Caco-2 (cell line): Measurements from ENCODE around the gene FBXO24. TPM values are rescaled to one million over a fixed set of nuclear protein-coding genes. Genes with fewer than 3 reads are reported as not detected.

Source experiments
- BruUV-seq: library from RNA; stranded (reverse); fragments of 400-500 nt; replicated peaks from 2 replicates; lab custom pipeline; 2021; lab: Mats Ljungman, UMichigan
- CTCF ChIA-PET: fragments of 300-600 bp; sonication (Branson Sonifier 250); formaldehyde crosslinking; loops from one replicate; lab custom pipeline; 2022; ENCODE audit warnings: antibody characterized with exemption; lab: Charles Lee
- POLR2A ChIA-PET: fragments of 300-600 bp; sonication (Branson Sonifier 250); formaldehyde crosslinking; loops from one replicate; lab custom pipeline; 2022; ENCODE audit warnings: antibody characterized with exemption; lab: Charles Lee
- DNase-seq, 2 experiments: peaks; one replicate each; pipeline versions ENCODE4 v3.0.0 to v3.0.0-alpha.2; 2020 to 2022
- H3K27me3 ChIP-seq: replicated peaks from 2 replicates; pipeline ENCODE4 v1.6.0; 2011; ENCODE audit warnings: low read length; ENCODE audit not compliant: control insufficient read depth, insufficient read depth
- H3K36me3 ChIP-seq: 2 replicates; pipeline ENCODE4 v1.5.1; 2011; ENCODE audit warnings: low read length; ENCODE audit not compliant: control insufficient read depth, insufficient read depth
- H3K4me1 ChIP-seq: fragments of 250-450 bp; sonication (Bioruptor Pico); 2 replicates; pipeline ENCODE4 v1.5.1; 2020; ENCODE audit warnings: mild to moderate bottlenecking
- H3K4me3 ChIP-seq: 2 replicates; pipeline ENCODE4 v1.5.1; 2011; ENCODE audit warnings: low read depth, mild to moderate bottlenecking, control low read depth, low read length
- H3K9me3 ChIP-seq: fragments of 250-450 bp; sonication (Bioruptor Pico); 2 replicates; pipeline ENCODE4 v1.5.1; 2020; ENCODE audit warnings: mild to moderate bottlenecking, moderate library complexity
- H3K27ac Mint-ChIP-seq: one replicate; pipeline ENCODE4 v1.8.0; 2022; ENCODE audit warnings: mixed read lengths; ENCODE audit not compliant: unreplicated experiment
- H3K27me3 Mint-ChIP-seq: one replicate; pipeline ENCODE4 v1.8.0; 2022; ENCODE audit warnings: mixed read lengths; ENCODE audit not compliant: insufficient read depth, unreplicated experiment
- H3K36me3 Mint-ChIP-seq: one replicate; pipeline ENCODE4 v1.8.0; 2022; ENCODE audit warnings: mild to moderate bottlenecking, mixed read lengths; ENCODE audit not compliant: insufficient read depth, unreplicated experiment
- H3K4me1 Mint-ChIP-seq: one replicate; pipeline ENCODE4 v1.8.0; 2022; ENCODE audit warnings: low read depth, mixed read lengths; ENCODE audit not compliant: unreplicated experiment
- H3K4me3 Mint-ChIP-seq: one replicate; pipeline ENCODE4 v1.8.0; 2022; ENCODE audit warnings: mild to moderate bottlenecking, moderate library complexity, mixed read lengths; ENCODE audit not compliant: unreplicated experiment
- H3K9me3 Mint-ChIP-seq: one replicate; pipeline ENCODE4 v1.8.0; 2022; ENCODE audit warnings: mixed read lengths; ENCODE audit not compliant: unreplicated experiment
- intact Hi-C: fragments of 100-400 bp; cut with micrococcal nuclease; formaldehyde crosslinking; loops from one replicate; pipeline ENCODE4 v1.10.0; 2022; ENCODE audit not compliant: unreplicated experiment
- total RNA-seq: library from RNA; stranded (reverse); gene quantifications from 2 replicates; pipeline ENCODE4 v1.2.3, GENCODE V29; 2022
- TF ChIP-seq, protein P1 (sequence below), 2 experiments: fragments of 200-600 bp in 1 of 2; IDR thresholded peaks; 1 replicate in 1 of 2; 2 replicates in 1 of 2; pipeline versions ENCODE4 v1.5.1 to v1.8.0; 2011 to 2022; ENCODE audit warnings: antibody characterized with exemption in 1 of 2, control low read depth in 1 of 2, inconsistent platforms in 1 of 2, low read depth in 1 of 2, low read length in 1 of 2, mild to moderate bottlenecking in 1 of 2, moderate library complexity in 1 of 2; ENCODE audit not compliant: insufficient read depth in 1 of 2, severe bottlenecking in 1 of 2, unreplicated experiment in 1 of 2

Gene FBXO24
- total RNA-seq, 1 experiment from 2014 or later = 1.5 TPM

DNA sequence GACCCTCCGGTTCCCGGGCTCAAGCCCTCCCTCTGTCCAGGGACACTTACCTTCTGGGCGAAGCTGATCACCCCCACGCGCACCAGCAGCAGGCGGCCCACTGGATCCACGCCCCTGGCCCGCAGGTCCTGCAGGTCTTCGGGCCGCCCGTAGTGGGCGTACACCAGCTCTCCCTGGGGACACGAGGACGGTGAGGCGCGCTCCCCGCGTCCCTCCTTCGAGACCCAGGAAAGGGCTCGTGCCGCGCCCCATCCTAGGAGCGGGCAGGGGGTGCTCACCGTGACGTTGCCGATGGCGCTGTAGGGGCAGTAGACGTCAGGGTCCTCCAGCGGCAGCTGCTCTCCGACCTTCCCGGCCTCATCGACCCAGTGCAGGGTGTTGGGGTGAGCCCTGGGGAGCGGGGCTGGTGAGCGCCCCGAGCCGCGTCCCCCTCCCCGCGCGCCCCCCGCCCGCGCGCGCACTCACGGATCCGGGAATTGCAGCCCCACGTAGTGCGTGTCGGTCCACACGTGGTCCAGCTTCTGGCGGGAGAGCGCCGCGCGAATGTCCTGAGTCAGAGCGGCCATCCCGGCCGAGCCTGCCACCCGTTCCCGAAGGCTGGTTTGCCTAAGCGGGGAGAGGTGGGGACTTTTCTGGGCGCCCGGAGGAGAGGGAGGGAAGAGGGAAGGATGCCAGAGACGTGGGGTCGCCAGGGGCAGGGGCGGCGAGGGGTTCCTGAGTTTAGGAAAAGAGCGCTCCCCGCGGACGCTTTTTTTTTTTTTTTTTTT is 47.0 kb downstream of the FBXO24 start:
- Mint-ChIP-seq H3K4me1 (no peaks in the 10 kb centered on the region), H3K36me3 (peaks cover 22% of the 10 kb centered on the region), H3K27me3 (no peaks in the 10 kb centered on the region), H3K9me3 (no peaks in the 10 kb centered on the region), H3K27ac (peak overlapping the region; percentile 92), H3K4me3 (peak overlapping the region; percentile 79)
- no TSS peak for BruUV-seq
- no peaks in the 10 kb centered on the region for H3K36me3 ChIP-seq
- H3K4me1 ChIP-seq = no peaks in the 10 kb centered on the region
- TF ChIP-seq, protein P1, sequence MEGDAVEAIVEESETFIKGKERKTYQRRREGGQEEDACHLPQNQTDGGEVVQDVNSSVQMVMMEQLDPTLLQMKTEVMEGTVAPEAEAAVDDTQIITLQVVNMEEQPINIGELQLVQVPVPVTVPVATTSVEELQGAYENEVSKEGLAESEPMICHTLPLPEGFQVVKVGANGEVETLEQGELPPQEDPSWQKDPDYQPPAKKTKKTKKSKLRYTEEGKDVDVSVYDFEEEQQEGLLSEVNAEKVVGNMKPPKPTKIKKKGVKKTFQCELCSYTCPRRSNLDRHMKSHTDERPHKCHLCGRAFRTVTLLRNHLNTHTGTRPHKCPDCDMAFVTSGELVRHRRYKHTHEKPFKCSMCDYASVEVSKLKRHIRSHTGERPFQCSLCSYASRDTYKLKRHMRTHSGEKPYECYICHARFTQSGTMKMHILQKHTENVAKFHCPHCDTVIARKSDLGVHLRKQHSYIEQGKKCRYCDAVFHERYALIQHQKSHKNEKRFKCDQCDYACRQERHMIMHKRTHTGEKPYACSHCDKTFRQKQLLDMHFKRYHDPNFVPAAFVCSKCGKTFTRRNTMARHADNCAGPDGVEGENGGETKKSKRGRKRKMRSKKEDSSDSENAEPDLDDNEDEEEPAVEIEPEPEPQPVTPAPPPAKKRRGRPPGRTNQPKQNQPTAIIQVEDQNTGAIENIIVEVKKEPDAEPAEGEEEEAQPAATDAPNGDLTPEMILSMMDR (IDR thresholded peaks at IDR 0.05; ENCODE audit: insufficient read depth in 1 of 2, low read depth in 1 of 2, low read length in 1 of 2, severe bottlenecking in 1 of 2, unreplicated experiment in 1 of 2) = peak; percentile 67 to 70
- no peaks in the 10 kb centered on the region for H3K27me3 ChIP-seq
- intact Hi-C loops = loop anchor here (1.0 to 5.0 kb wide), 3 partner anchors 28 to 59 kb away; partner anchors contain the start of genes GIGYF1 and GNB2
- no peaks in the 10 kb centered on the region for H3K9me3 ChIP-seq
- CTCF ChIA-PET = interaction anchor here (0.6 to 3.5 kb wide), 21 partner anchors 12 to 363 kb away, joined by 3 to 39 read pairs (median 6); partner anchors contain the start of genes EPHB4, FBXO24, GNB2 and LRCH4
- POLR2A ChIA-PET = interaction anchor here (0.6 to 1.6 kb wide), 6 partner anchors 21 to 73 kb away, joined by 3 to 15 read pairs (median 5); partner anchors contain the start of genes FBXO24, LRCH4, MOSPD3 and POP7
- peak overlapping the region; percentile 52 for H3K4me3 ChIP-seq
- DNase-seq = peak; percentile 85 to 86

DNA sequence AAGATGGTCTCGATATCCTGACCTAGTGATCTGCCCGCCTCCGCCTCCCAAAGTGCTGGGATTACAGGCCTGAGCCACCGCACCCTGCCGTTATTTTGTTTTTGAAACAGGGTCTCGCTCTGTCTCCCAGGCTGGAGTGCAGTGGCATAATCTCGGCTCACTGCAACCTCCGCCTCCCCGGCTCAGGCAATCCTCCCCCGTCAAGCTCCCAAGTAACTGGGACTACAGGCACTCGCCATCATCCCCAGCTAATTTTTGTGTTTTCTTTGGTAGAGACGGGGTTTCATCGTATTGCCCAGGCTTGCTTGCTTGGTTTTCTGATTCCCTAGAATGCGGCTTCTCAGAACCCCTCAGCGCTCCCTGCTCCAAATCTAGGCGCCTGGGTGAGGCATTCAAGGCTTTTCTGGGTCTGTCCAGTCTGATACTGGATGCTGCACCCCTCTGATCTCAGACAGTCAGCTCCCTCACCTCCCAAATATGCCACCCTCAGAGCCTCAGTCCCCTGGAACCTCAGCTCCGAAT is 53.9 kb downstream of the FBXO24 start:
- intact Hi-C loops = no loop called here
- TF ChIP-seq, protein P1 (IDR thresholded peaks at IDR 0.05; ENCODE audit: insufficient read depth in 1 of 2, low read depth in 1 of 2, low read length in 1 of 2, severe bottlenecking in 1 of 2, unreplicated experiment in 1 of 2) = no peak
- H3K27me3 Mint-ChIP-seq = no peaks in the 10 kb centered on the region
- BruUV-seq = no TSS peak
- DNase-seq = no peak
- CTCF ChIA-PET = interaction anchor here (1.1 to 1.4 kb wide), 2 partner anchors 28 to 66 kb away, joined by 3 to 6 read pairs; partner anchors contain the start of genes MOSPD3 and POP7
- H3K36me3 ChIP-seq = no peaks in the 10 kb centered on the region
- no peak overlapping the region for H3K4me3 Mint-ChIP-seq
- H3K4me1 Mint-ChIP-seq = no peaks in the 10 kb centered on the region
- no peak overlapping the region for H3K4me3 ChIP-seq
- H3K27ac Mint-ChIP-seq = no peak overlapping the region
- H3K4me1 ChIP-seq = no peaks in the 10 kb centered on the region
- H3K36me3 Mint-ChIP-seq = peaks cover 8% of the 10 kb centered on the region
- H3K9me3 Mint-ChIP-seq = no peaks in the 10 kb centered on the region
- no peaks in the 10 kb centered on the region for H3K27me3 ChIP-seq
- no peaks in the 10 kb centered on the region for H3K9me3 ChIP-seq
- POLR2A ChIA-PET = no interaction called here

DNA sequence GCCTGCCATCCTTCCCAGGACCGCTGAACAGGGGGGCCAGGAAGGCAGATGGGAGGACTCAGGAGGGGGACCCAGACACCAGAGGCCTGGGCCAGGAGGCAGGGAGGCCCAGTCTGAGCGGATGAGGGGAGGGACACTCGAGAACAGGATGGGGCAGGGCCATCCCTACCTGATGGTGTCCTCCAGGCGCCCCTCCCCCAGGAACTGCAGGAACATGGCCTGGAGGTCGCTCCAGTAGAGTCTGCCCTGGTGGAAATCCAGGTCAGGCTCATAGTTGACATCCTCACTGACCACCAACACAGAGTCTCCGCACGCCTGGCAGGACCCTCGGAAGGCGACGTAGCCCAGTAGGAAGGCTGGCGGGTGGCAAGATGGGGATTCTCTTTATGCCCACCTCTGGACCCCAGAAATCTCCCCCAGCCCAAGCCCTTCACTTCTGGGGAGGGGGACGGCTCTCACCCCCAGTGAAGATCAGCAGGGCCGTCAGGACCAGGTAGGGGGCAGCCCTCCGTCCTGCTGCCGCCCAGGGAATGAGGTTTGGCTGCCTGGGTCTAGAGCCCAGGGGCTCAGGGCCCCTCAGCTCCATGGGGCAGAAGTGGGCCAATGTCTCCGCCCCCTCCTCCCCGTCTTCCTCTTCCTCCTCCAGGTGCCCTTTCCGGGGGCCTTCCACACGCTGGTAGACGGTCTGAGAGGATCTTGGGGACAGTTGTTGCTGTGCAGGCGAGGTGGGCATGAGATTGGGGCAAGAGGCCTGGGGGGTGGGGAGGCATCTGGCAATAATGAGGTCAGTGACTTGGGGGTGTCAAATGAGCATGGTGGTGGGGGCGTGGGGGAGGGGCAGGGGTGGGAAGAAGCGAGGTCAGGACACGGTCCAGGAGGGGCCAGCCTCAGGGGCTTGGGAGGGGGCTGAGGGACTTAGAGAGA is 54.7 kb downstream of the FBXO24 start:
- POLR2A ChIA-PET = no interaction called here
- no peaks in the 10 kb centered on the region for H3K36me3 ChIP-seq
- H3K27me3 ChIP-seq = no peaks in the 10 kb centered on the region
- H3K9me3 Mint-ChIP-seq = no peaks in the 10 kb centered on the region
- no peaks in the 10 kb centered on the region for H3K4me1 ChIP-seq
- no peaks in the 10 kb centered on the region for H3K4me1 Mint-ChIP-seq
- H3K4me3 ChIP-seq = no peak overlapping the region
- H3K27ac Mint-ChIP-seq = no peak overlapping the region
- CTCF ChIA-PET = no interaction called here
- no peaks in the 10 kb centered on the region for H3K9me3 ChIP-seq
- H3K36me3 Mint-ChIP-seq = peaks cover 4% of the 10 kb centered on the region
- no peak overlapping the region for H3K4me3 Mint-ChIP-seq
- TF ChIP-seq, protein P1 (IDR thresholded peaks at IDR 0.05; ENCODE audit: insufficient read depth in 1 of 2, low read depth in 1 of 2, low read length in 1 of 2, severe bottlenecking in 1 of 2, unreplicated experiment in 1 of 2) = no peak
- BruUV-seq = no TSS peak
- intact Hi-C loops = no loop called here
- DNase-seq = no peak
- no peaks in the 10 kb centered on the region for H3K27me3 Mint-ChIP-seq
